Activated CD8-positive, alpha-beta memory T cell treated with anti-CD3 and anti-CD28 coated beads for 1 hour (primary cell): ENCODE results near the gene CD79A.

ENCODE experiments used
- DNase-seq, 2 donors: peaks; one replicate each; pipeline ENCODE4 v3.0.0-alpha.2; 2020; ENCODE audit warnings: low read depth in 1 of 2; ENCODE audit errors: extremely low read depth in 1 of 2

CD79A gene

DNA sequence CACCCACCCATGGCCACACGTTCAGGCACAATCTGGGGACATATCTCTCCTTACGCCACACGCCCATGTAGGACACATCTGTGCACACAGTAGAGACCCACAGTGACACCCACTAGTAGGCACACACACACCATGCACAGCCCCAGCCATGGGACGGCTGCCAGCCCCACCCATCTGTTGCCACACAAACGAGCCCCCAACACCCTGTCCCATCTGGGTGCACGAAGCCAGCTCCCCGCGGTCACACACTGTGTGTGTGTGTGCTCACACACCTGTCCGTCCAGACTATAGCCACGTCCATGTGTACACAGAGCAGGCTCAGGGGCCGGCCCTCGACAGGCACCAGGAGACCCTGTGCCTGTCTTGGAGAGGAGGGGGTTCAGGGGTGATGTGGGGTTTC is 40.6 kb downstream of the CD79A start:
- no peak for DNase-seq

DNA sequence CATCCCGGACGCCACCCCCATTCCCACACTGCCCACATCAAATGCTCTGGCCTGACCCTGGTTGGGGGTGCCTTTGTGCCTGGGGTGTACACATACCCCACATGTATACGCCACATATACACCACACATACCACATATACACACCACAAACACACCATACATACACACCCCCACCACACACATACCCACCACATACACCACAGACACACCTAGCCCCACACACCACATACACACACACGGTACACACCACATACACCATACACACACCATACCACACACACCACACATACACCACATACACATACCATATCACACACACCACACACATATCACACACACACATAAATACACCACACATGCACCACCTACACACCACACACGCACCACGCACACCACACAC is 41.0 kb downstream of the CD79A start:
- DNase-seq, result no peak

DNA sequence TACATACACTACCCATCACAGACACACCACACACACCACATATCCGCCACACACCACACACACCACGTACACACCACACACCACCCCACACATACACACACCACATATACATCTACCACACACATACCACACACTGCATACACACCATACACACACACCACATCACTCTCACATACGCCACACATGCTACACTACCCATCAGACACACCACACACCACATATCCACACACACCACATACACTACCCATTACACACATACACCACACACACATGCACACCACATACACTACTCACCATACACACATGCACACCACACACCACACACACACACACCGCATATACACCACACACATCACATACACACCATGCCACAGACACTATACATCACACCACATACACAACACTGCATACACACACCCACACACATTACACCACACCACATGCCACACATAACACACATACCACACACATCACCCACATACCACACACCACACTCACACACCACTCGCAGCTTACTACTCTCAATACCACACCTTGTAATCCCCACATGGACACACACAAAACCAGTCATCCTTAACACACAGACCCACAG is 41.7 kb downstream of the CD79A start:
- no peak for DNase-seq

DNA sequence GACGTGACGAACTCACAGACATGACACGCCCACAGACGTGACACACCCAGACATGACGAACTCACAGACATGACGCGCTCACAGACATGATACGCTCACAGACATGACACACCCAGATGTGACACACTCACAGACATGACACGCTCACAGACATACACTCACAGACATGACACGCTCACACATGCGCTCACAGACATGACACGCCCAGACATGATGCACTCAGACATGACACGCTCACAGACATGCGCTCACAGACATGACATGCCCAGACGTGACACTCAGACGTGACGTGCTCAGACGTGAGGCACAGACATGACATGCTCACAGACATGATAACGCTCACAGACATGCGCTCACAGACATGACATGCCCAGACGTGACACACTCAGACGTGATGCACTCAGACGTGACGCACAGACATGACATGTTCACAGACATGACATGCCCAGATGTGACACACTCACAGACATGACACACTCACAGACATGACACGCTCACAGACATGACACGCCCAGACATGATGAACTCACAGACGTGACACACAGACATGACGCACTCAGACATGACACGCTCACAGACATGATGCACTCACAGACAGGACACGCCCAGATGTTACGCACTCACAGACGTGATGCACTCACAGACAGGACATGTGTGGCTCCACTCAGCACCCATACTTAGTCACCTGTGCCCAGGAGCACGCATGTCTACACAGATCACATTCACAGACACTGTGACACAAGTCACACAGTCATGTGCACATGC is 43.1 kb downstream of the CD79A start:
- DNase-seq, result no peak

DNA sequence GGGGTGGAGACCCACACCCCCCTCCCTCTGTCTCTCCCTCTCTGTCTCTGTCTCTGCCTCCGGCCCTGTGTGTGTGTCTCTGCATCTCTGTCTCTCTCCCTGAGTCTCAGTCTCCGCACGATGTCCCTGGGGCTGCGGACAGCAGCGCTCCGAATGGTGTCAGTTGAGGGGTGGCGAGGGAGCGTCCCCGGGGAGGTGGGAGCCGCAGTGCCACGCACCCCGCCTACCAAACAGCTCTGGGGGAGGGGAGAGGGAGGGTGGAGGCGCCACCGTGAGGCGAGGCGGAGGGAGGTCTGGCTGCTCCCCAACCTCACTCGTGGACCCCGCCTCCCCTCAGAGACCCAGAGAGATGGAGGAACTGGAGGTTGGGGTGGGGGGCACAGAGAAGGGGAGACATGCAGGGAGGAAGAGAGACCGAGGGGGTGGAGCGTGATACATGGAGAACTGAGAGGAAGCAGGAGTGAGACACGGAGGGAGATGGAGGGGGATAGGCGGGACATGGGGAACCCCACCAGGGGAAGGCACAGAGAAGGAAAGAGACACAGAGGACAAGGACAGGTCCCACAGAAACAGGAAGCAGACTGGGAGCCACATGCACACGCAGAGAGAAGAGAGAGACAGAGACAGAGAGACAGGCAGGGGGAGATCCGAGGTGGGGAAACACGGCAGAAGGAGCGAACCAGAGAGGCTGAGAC is 44.0 kb downstream of the CD79A start:
- no peak for DNase-seq

DNA sequence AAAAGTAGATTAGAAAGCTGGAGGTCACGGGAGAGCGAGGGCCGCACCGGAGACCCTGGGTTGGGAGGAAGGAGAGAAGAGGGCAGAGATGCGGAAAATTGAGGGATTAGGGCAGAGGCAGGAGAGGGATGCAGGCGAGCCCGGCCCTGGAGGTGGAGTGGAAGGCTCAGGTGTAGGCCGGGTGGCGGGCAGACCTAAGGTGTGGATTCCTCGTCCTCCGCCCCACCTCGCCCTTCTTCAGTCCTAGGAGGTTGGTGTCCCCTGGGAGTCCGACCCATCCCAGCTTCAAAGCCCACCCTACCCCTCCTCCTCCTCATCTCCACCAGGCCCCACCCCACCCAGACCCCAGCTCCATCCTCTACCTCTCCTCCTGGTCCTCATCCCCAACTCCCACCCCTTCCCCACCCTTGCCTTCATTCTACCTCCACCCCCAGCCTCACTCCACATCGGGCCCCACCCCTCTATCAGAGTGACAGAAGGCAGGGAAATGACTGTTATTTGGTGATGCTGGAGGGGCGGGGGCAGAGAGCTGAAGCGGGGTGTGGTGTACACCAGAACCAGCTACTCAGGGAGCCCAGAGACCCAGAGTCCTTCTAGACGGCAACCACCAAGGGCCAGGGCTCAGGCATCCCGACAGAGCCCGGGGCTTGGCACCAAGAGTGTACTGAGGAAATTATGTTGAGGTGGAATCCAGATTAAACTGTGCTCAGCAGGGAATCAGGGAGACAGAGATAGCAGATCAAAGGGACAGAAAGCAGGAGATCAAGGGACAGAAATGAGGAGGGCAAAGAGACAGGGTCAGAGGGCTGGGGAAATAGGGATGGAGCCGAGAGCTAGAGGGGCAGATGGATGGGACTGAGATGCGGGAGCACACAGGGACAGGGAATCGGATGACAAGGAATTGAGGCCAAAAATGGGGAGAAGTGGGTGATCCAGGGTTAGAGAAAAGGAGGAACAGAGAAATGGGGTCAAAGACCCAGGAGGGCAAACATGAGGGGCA is 44.8 kb downstream of the CD79A start:
- no peak for DNase-seq

DNA sequence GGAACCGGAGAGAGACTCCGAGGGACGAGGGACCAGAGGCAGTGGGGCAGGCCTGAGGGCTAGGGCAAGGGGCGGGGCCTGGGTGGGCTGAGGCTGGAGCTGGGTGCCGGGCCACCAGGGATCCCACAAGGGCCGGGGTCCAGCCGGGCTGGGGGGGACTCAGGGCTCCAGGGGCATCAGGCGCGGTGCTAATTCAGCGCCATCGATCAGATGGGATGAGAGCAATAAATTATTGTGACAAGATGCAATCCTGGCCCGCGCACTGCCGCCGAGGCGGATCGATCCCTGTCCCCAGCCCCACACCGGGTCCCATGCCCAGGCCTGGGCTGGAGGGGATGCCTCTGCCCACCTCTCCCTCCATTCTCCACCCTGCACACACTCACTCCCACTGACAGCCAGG is 45.5 kb downstream of the CD79A start:
- no peak for DNase-seq

DNA sequence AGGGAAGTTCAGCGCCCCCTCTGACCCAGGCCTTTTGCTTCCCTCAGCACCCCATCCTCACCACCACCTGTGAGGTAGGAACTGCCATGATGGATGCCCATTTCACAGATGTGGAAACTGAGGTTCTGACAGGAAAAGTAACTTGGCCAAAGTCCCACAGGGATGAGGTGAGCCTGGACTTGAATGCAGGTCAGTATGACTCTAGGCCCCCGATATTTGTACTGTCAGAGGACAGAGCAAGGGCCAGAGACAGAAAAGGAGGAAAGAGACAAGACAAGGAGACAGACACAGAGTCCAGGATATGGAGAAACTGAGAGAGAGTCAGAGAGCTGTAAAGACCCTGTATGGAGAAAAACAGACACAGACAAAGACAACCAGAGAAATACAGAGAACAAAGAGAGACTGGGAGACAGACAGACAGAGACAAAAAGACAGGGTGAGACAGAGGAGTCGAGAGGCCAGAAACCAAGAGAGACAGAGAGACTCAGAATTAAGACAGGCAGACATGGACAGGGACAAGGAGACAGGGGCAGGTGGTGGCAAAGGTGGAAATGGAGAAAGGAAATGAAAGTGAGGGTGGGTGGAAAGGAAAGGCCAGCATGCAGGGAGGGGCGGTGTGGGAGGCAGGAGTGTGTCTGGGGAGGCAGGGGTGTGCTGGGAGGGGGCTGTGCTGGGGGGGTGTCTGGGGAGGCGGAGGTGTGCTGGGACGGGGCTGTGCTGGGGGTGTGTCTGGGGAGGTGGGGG is 46.1 kb downstream of the CD79A start:
- no peak for DNase-seq

DNA sequence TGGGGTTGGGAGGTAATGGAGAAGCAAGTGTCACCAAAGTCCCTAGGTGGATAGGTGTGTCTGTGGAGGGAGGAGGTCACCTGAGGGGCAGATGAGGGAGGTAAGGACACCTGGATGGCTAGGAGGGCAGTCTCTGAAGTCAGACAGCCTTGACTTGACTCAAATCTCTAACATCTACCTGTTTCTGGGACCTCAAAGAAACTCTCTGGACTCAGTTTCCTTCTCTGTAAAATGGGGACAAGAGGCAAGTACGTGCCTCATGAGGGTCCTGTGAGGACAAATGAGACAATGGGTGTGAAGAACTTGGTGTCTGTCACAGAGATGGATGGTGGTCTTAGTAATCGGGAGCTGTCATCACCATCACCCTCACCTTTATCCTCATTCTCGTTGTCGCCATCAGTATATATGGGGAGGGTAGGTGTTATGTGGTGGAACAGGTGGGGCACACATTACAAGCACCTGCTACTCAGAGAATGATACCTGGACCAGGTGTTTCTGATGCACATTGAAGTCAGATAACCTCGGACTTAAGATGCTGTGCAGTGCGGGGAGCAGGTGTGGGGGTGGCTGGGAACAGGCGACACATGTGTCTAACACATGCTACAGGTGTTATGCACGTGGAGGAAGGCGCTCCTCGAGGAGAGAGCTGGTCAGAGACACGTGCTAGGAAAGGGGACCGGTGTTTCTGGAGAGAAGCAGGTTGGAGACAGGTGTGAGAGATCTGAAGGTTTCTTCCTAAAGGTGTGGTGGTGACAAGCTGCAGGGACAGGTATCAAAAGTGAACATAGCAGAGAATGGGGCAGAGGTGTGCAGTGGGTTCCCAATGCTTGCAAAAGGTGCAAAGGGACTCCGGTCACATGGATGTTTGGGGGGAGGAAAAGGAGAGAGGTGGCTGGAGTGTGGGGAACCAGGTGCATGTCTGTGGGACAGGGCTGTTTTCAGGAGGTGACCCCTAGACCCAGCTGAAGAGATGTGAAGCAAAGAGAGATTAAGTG is 47.4 kb downstream of the CD79A start:
- no peak for DNase-seq

DNA sequence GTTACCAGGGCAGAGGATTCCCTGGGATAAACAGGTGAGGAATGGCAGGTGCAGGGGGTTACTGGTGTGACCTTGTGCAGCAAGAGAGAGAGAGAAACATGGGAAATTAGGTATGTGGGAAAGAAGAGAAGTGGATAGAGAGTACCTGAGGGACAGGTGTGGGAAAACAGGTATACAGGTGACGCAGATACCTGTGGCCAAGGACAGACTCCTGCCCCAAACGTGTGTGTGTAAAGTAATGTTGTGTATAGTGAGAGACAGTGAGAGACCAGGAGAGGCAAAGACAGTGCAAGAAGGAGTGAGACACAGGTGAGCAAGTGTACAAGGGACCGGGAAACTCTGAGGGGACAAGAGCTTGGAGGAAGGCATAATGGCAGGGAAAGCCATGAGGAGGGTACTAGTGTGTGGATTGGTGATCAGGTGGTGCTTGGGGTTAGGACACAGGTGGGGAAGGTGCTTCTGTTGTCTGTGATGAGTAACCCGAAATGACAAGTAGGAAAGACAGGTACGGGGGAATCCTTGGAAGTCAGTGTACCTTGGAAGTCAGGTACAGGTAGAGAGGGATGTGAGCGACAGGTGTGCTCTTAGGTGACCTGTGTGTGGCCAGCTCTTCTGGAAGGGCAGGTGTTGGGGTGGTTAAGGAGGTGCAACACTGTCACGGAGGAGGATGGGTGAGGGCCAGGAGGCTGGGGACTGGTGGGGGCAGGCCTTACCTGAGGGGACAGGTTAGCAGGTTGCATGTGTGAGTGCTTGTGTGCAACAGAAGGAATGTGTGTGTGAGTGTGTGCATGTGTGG is 48.3 kb downstream of the CD79A start:
- no peak for DNase-seq

DNA sequence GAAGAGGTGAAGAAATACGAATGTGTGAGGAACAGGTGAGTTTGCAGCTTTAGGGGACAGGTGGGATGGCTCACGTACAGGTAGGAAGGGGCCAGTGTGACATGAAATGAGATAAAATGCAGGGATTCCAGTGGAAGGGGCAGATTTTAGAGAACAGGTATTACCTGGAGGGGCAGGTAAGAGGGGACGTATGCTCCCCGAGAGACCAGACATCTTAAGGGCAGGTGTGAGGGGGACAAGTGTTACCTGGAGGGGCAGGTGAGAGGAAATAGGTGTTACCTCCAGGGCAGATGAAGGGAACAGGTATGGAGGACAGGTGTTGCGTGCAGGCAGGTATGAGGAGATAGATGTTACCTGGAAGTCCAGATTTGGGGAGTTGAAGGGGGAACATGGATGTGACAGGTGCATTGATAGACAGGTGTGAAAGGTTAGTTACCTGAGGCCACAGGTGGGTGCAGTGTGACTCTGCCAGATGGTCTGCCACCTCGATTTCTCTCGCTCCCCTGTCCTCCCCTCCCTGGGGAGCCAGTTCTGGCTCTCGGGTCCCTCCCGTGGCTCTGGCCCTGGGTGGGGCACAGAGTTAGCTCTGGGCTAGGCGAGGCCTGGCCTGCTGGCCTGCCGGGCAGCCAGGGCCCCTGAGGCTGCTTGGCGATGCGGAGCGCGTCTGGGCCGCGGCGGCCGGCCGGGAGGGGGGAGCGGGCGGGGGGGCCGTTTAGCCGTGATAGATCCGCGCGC is 49.1 kb downstream of the CD79A start:
- DNase-seq, result no peak

DNA sequence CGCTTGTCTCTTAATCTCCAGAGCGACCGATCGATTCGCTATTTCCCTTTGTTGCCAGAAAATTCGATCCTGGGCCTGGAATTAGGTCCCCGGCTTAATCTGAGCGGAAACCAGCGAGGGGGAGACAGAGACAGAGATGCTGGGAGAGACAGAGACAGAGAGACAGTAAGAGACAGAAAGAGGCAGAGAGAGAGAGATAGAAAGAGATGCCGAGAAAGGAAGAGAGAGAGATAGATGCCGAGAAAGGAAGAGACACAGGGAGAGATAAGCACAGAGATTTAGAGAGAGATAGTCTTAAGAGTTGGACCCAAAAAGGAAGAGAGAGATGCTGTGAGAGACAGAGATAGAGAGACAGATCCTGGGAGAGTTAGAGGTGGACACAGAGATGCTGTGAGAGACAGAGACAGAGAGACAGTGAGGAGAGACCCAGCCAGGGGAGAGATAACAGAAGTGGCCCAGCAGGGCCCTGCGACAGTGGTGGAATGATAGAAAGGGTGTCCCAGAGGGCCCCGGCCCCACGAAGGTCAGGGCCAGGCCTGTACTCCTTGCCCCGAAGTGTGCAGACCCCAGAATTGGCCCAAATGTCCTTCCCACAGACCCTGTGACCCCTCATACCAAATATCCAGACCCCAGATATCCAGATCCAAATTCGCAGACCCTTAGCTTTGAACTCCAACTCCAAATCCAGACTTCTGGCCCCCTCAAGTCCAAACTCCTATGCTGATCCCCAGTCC is 49.9 kb downstream of the CD79A start:
- DNase-seq, result no peak

DNA sequence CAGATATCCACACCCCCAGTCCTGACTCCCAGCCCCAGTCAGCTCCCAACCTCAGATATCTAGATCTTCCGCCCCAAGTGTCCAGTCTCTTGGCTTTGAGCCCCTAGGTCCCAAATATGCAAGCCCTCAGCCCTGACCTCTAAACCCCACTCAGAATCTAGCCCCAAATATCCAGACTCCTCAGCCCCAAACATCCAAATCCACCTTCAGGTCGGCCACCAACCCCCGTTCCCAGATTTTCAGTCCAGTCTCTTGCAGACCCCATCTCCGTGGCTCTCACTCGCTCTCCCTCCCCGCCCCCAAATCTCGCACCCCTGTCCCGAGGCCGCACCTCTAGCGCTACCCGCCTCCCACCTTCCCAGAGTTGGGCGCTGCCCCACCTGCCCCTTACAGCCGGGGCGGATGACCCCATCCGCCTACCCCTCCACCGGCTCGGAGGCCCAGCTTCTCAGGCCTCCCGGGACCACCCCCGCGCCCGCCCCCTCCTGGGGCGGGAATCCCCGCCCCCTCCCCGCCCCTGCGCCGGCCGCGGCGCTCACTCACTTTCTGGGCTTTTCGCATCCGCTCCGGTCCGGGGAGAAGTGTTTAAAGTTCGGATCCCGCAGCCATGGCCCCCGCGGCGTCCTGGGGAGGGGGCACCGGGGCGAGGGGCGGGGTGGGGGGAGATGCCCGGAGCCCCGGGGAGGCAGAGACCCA is 50.6 kb downstream of the CD79A start:
- no peak for DNase-seq

DNA sequence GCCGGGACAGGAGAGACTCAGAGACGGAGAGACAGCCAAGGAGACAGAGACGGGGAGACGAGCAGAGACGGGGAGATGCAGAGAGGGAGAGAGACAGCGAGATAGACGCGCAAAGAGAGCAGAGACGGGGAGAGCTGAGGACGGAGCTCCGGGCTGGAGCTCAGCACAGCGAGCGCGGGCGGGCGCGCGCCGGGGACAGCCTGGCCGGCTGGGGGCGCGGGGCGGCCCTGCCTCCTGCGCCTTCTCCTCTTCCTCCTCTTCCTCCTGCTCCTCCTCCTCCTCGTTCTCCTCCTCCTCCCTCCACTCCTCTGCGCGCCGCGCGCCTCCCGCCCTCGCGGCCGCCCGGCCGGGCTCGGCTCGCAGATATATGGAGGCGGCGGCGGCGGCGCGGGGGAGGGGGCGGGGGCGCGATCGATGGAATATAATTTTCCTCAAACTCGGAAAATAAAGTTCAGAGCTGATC is 51.2 kb downstream of the CD79A start, which contains the start of gene ERFL:
Gene ERFL (minus strand): TSS at position 229 of the 463 bp plus-strand sequence. CDS start 15,530 bp downstream, outside the sequence.
- DNase-seq, result no peak

DNA sequence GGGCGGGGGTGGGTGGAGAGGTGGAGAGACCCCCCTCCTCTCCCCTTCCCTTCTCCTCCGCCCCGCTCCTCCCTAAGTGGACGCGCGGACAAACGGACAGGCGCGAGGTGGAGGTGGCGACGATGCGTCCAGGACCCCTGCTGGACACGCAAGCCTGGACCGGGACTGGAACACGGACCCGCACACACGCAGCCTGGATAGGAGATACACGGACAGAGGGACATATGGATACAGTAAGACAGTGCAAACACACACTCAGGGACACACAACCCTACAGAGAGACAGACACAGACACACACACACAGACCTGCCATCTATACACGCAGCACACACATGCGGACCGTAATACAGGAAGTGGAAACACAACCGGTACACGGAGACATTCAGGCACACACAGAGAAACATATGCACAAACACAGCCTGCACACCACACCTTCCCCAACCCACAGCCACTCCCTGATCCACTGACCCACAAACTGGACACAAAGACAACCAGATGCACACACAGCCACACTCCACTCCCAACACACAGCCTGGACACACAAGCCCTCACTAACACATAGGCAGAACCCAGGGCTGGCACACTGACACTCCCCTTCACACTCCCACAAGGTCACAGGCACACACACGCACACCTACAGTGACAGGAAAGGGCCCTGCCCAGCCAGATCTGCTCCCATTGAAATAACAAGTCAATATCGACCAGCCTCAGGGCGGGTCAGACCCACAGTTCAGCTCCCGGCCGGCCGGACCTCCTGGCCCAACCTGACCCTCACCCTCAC is 51.9 kb downstream of the CD79A start:
- DNase-seq, result no peak
